ENCODE results near the gene KTN1. TPM values are rescaled to one million over a fixed set of nuclear protein-coding genes. Genes with fewer than 3 reads are reported as not detected.

The KTN1 gene
- total RNA-seq, 1 donor from 2014 or later = 146 TPM

- no peak for DNase-seq (ENCODE audit: low read depth)
- no peak for TF ChIP-seq CTCF (conservative IDR thresholded peaks at IDR 0.05; ENCODE audit: low read depth, low read length)
- no peak overlapping the region for H3K4me3 ChIP-seq (ENCODE audit: low read depth, low read length)
These were observed 61.3 kb downstream of the KTN1 start for GRCh38 chr14:55641290-55641689.

- no peak overlapping the region for H3K4me3 ChIP-seq (ENCODE audit: low read depth, low read length)
- no peak for DNase-seq (ENCODE audit: low read depth)
- TF ChIP-seq CTCF (conservative IDR thresholded peaks at IDR 0.05; ENCODE audit: low read depth, low read length) = no peak
These were observed 61.9 kb downstream of the KTN1 start for GRCh38 chr14:55641954-55642353.

GRCh38 chr14:55645145-55645544 is 65.1 kb downstream of the KTN1 start:
- H3K4me3 ChIP-seq (ENCODE audit: low read depth, low read length) = no peak overlapping the region
- no peak for DNase-seq (ENCODE audit: low read depth)
- no peak for TF ChIP-seq CTCF (conservative IDR thresholded peaks at IDR 0.05; ENCODE audit: low read depth, low read length)

GRCh38 chr14:55645845-55646832 is 66.1 kb downstream of the KTN1 start:
- no peak overlapping the region for H3K4me3 ChIP-seq (ENCODE audit: low read depth, low read length)
- no peak for TF ChIP-seq CTCF (conservative IDR thresholded peaks at IDR 0.05; ENCODE audit: low read depth, low read length)
- DNase-seq (ENCODE audit: low read depth) = no peak

GRCh38 chr14:55650992-55651391 is 71.0 kb downstream of the KTN1 start:
- DNase-seq (ENCODE audit: low read depth) = no peak
- no peak for TF ChIP-seq CTCF (conservative IDR thresholded peaks at IDR 0.05; ENCODE audit: low read depth, low read length)

GRCh38 chr14:55654243-55654642 is 74.2 kb downstream of the KTN1 start:
- H3K4me3 ChIP-seq (ENCODE audit: low read depth, low read length) = no peak overlapping the region
- DNase-seq (ENCODE audit: low read depth) = no peak
- TF ChIP-seq CTCF (conservative IDR thresholded peaks at IDR 0.05; ENCODE audit: low read depth, low read length) = no peak

More at GRCh38 chr14:55650992-55651391, 71.0 kb downstream of the KTN1 start:
- no peak overlapping the region for H3K4me3 ChIP-seq (ENCODE audit: low read depth, low read length)
